Endothelial cell (in vitro differentiated cells): ENCODE data around the gene ZNF791. TPM values are rescaled to one million over a fixed set of nuclear protein-coding genes. Genes with fewer than 3 reads are reported as not detected.

Experiments used
- DNase-seq: peaks from one replicate; pipeline ENCODE4 v3.0.0; 2021; ENCODE audit warnings: low spot score
- H3K27ac Mint-ChIP-seq: one replicate; pipeline ENCODE4 v1.8.0; 2021; ENCODE audit warnings: mixed read lengths, inconsistent platforms; ENCODE audit not compliant: unreplicated experiment
- H3K27me3 Mint-ChIP-seq: one replicate; pipeline ENCODE4 v1.8.0; 2021; ENCODE audit warnings: mild to moderate bottlenecking, moderate library complexity, mixed read lengths, inconsistent platforms; ENCODE audit not compliant: unreplicated experiment
- H3K36me3 Mint-ChIP-seq: one replicate; pipeline ENCODE4 v1.8.0; 2021; ENCODE audit warnings: mild to moderate bottlenecking, low read depth, mixed read lengths, inconsistent platforms; ENCODE audit not compliant: unreplicated experiment
- H3K4me1 Mint-ChIP-seq: one replicate; pipeline ENCODE4 v1.8.0; 2021; ENCODE audit warnings: mild to moderate bottlenecking, mixed read lengths, inconsistent platforms; ENCODE audit not compliant: unreplicated experiment
- H3K4me3 Mint-ChIP-seq: one replicate; pipeline ENCODE4 v1.8.0; 2021; ENCODE audit warnings: mild to moderate bottlenecking, mixed read lengths, inconsistent platforms; ENCODE audit not compliant: unreplicated experiment
- H3K9me3 Mint-ChIP-seq: one replicate; pipeline ENCODE4 v1.8.0; 2021; ENCODE audit warnings: mixed read lengths, inconsistent platforms; ENCODE audit not compliant: unreplicated experiment
- total RNA-seq: library from RNA; stranded (reverse); fragmentation: NEBNext Ultra II Directional; extraction: Animal tissue kit (Norgen Biotek cat#: 25700); gene quantifications from one replicate; pipeline ENCODE4 v1.2.1, GENCODE V29; 2021; ENCODE audit not compliant: unreplicated experiment
- TF ChIP-seq, protein P1 (sequence below): fragments of 200-600 bp; sonication (generic); IDR thresholded peaks from one replicate; pipeline ENCODE4 v1.5.0; 2021; ENCODE audit warnings: antibody characterized with exemption; ENCODE audit not compliant: unreplicated experiment

Gene ZNF791
- total RNA-seq, 1 donor from 2014 or later, result 29.3 TPM

DNA sequence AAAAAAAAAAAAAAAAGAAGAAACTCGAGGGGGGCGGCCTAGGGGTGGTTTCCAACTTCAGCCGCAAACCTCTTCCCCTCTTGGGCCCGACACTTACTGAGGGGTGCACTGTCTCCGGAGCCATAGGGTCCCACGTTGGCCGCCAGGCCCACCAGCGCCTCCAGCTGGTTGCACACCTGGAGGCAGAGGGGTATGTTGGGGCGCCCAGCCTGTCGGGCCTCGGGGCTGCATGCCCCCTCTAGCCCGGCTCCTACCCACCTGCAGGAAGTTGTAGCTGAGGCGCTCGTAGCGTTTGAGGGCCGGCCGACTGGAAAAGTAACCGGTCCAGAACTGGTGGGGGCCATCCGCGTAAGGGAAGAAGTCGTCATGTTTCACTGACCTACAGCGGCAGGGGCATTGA is 47.2 kb downstream of the ZNF791 start:
- no peak overlapping the region for H3K4me3 Mint-ChIP-seq
- no peaks in the 10 kb centered on the region for H3K9me3 Mint-ChIP-seq
- no peak overlapping the region for H3K27ac Mint-ChIP-seq
- peaks cover 24% of the 10 kb centered on the region for H3K36me3 Mint-ChIP-seq
- no peaks in the 10 kb centered on the region for H3K4me1 Mint-ChIP-seq
- peaks cover 6% of the 10 kb centered on the region for H3K27me3 Mint-ChIP-seq
- DNase-seq, result no peak
- TF ChIP-seq, protein P1, sequence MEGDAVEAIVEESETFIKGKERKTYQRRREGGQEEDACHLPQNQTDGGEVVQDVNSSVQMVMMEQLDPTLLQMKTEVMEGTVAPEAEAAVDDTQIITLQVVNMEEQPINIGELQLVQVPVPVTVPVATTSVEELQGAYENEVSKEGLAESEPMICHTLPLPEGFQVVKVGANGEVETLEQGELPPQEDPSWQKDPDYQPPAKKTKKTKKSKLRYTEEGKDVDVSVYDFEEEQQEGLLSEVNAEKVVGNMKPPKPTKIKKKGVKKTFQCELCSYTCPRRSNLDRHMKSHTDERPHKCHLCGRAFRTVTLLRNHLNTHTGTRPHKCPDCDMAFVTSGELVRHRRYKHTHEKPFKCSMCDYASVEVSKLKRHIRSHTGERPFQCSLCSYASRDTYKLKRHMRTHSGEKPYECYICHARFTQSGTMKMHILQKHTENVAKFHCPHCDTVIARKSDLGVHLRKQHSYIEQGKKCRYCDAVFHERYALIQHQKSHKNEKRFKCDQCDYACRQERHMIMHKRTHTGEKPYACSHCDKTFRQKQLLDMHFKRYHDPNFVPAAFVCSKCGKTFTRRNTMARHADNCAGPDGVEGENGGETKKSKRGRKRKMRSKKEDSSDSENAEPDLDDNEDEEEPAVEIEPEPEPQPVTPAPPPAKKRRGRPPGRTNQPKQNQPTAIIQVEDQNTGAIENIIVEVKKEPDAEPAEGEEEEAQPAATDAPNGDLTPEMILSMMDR, result no peak

DNA sequence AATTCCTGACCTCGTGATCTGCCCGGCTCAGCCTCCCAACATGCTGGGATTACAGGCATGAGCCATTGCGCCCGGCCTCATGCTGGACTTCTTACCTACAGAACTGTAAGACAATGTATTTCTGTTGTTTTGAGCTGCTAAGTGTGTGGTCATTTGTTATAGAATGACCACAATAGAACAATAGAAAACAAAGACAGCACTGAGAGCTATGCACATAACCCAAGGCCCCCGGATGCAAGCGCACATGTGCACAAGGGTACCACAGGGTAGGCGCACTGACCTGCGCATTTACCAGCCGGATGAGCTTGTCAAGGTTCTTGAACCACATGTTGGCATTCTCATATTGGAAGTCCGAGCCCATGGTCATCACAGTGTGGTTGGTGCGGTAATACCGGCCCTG is 50.3 kb downstream of the ZNF791 start:
- no peak overlapping the region for H3K27ac Mint-ChIP-seq
- H3K27me3 Mint-ChIP-seq, result peaks cover 8% of the 10 kb centered on the region
- DNase-seq, result no peak
- peaks cover 22% of the 10 kb centered on the region for H3K36me3 Mint-ChIP-seq
- no peak overlapping the region for H3K4me3 Mint-ChIP-seq
- H3K4me1 Mint-ChIP-seq, result peaks cover 3% of the 10 kb centered on the region
- TF ChIP-seq, protein P1, result no peak
- H3K9me3 Mint-ChIP-seq, result no peaks in the 10 kb centered on the region

DNA sequence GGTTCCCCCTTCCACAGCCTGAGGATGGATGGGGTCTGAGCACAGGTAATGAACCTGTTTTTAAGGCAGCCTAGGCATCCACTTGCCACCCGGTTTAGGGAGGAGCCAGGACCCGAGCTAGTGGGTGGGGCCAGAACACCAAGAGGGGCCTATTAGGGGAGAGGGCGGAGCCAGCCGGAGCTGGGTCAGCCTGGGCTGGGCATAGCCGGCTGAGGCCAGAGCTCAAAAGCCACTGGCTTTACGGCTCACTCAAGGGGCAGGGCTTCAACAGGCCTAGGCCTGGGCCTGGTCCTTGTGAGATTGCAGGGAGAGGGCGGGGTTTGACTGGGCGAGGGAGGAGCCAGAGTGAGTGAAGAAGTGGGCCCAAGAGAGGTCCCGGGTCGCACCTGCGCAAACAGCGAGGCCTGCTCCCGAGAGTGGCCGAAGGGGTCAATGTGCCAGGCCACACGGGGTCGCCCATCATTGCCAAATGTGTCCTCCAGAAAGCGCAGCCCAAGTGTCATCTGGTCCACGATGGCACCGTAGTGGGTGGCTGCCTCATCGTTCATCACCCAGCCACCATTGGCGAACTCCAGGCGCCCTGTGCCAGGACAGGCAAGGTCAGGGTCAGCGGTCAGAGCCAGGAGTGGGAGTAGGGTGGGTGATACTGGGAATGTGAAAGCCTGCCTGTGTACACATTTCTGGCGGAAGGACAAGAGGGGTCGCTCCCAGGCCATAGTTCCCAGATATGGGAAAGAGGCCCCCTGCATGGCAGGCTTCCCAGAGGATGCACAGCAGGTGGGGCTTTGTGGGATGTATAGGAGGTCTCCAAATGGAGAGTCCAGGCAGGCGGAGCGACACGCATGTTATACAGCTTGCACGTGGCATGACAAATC is 53.9 kb downstream of the ZNF791 start:
- H3K27me3 Mint-ChIP-seq, result peaks cover 16% of the 10 kb centered on the region
- no peaks in the 10 kb centered on the region for H3K9me3 Mint-ChIP-seq
- H3K4me3 Mint-ChIP-seq, result no peak overlapping the region
- TF ChIP-seq, protein P1, result no peak
- H3K27ac Mint-ChIP-seq, result no peak overlapping the region
- H3K36me3 Mint-ChIP-seq, result peaks cover 21% of the 10 kb centered on the region
- peaks cover 25% of the 10 kb centered on the region for H3K4me1 Mint-ChIP-seq
- no peak for DNase-seq

DNA sequence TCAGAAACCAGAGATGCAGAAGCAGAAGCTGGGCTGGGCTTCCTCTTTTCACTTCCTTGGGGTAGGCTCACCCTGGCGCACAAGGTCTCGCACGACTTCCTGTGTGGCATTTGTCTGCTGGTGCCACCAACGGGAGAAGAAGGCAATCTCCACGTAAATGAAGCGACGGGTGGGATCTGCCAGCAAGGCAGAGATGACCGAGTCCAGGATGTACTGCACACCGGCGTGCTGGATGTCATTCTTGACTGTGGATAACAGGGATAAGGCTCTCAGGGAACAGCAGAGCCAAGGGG is 54.5 kb downstream of the ZNF791 start:
- Mint-ChIP-seq H3K4me3 (no peak overlapping the region), H3K27me3 (peaks cover 19% of the 10 kb centered on the region), H3K4me1 (peaks cover 25% of the 10 kb centered on the region), H3K9me3 (no peaks in the 10 kb centered on the region), H3K36me3 (peaks cover 20% of the 10 kb centered on the region), H3K27ac (no peak overlapping the region)
- no peak for DNase-seq
- TF ChIP-seq, protein P1, result no peak

DNA sequence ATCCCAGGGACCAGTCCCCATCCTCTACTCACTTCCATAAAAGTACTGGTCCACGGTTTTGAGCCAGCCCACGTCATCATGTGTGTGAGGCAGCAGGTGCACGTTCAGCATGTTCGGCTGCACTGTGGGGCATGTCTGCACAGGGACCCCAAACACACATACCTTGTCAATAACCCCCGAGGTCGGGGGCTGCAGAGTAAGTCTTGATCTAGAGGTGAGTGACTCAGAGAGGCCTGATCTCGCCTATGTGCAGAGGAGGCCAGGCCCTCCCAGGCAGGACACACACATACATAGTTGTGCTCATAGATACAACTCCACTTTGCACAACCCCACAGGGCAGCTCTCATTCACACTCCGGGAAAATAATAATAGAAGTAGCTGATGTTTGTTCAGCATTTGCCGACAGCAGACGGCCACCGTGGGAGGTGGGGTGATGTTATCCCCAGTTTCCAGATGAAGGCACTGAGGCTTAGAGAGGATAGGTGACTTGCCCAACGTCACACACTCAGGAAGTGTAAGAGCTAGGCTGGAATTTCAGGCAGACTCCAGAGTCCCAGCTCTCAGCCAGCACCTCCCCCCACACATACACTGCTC is 55.0 kb downstream of the ZNF791 start:
- DNase-seq, result no peak
- peaks cover 29% of the 10 kb centered on the region for H3K4me1 Mint-ChIP-seq
- H3K9me3 Mint-ChIP-seq, result no peaks in the 10 kb centered on the region
- TF ChIP-seq, protein P1, result no peak
- peak overlapping the region; percentile 77 for H3K27ac Mint-ChIP-seq
- H3K4me3 Mint-ChIP-seq, result peak overlapping the region; percentile 96
- peaks cover 17% of the 10 kb centered on the region for H3K36me3 Mint-ChIP-seq
- H3K27me3 Mint-ChIP-seq, result peaks cover 21% of the 10 kb centered on the region
